Heart left ventricle (tissue), 16 donors: Measurements from ENCODE around the gene SLC2A9. TPM values are rescaled to one million over a fixed set of nuclear protein-coding genes. Genes with fewer than 3 reads are reported as not detected.
A peak's percentile ranks its signal among the peaks of the same experiment; 100 is the strongest.

Source experiments
- ATAC-seq, 4 donors: fragments of 200-7000 bp; cut with Tn5 transposase; one replicate each; pipeline ENCODE4 v1.9.1; 2020 to 2022; ENCODE audit warnings: moderate library complexity in 4 of 4, mild to moderate bottlenecking in 3 of 4, moderate number of reproducible peaks in 1 of 4
- DNase-seq, 5 donors: peaks; one replicate each; pipeline ENCODE4 v3.0.0-alpha.2; 2020
- H3K27ac ChIP-seq, 12 donors: fragments of 200-600 bp; sonication (generic) in 4 of 12; one replicate each; pipeline versions ENCODE4 v1.5.0 to v1.8.0; 2016 to 2022; ENCODE audit warnings: mild to moderate bottlenecking in 2 of 12
- H3K27me3 ChIP-seq, 9 donors: fragments of 200-600 bp; sonication (generic) in 2 of 9; one replicate each; pipeline versions ENCODE4 v1.5.1 to v1.8.0; 2016 to 2022; ENCODE audit warnings: mild to moderate bottlenecking in 3 of 9
- H3K36me3 ChIP-seq, 9 donors: fragments of 200-600 bp; sonication (generic) in 2 of 9; one replicate each; pipeline versions ENCODE4 v1.5.0 to v1.8.0; 2018 to 2022; ENCODE audit warnings: mild to moderate bottlenecking in 2 of 9
- H3K4me1 ChIP-seq, 12 donors: fragments of 200-600 bp; sonication (generic) in 4 of 12; one replicate each; pipeline versions ENCODE4 v1.5.0 to v1.8.0; 2016 to 2022; ENCODE audit warnings: mild to moderate bottlenecking in 3 of 12
- H3K4me3 ChIP-seq, 12 donors: fragments of 200-600 bp; sonication (generic) in 4 of 12; one replicate each; pipeline versions ENCODE4 v1.5.0 to v1.8.0; 2017 to 2022; ENCODE audit warnings: mild to moderate bottlenecking in 9 of 12, moderate library complexity in 4 of 12
- H3K9me3 ChIP-seq, 12 donors: fragments of 200-600 bp; sonication (generic) in 4 of 12; one replicate each; pipeline versions ENCODE4 v1.5.0 to v1.8.0; 2016 to 2022; ENCODE audit warnings: mild to moderate bottlenecking in 1 of 12
- CTCF ChIP-seq, 12 donors: fragments of 200-600 bp; sonication (generic) in 4 of 12; IDR thresholded peaks; one replicate each; pipeline versions ENCODE4 v1.5.0 to v1.8.0; 2018 to 2022; ENCODE audit warnings: antibody characterized with exemption in 12 of 12, mild to moderate bottlenecking in 5 of 12
- POLR2A ChIP-seq, 2 donors: fragments of 450-650 bp; IDR thresholded peaks; one replicate each; pipeline ENCODE4 v1.6.1; 2017; ENCODE audit warnings: antibody characterized with exemption in 2 of 2, mild to moderate bottlenecking in 2 of 2, moderate library complexity in 2 of 2
- WGBS, 4 donors: extraction: QIAGEN DNeasy Blood & Tissue Kit in 2 of 4; methylation state at CpG; one replicate each; pipeline versions ENCODE4 v1.1.5 to v1.1.7; 2013 to 2018; 5-methylcytosine and 5-hydroxymethylcytosine counted together
- intact Hi-C, 10 donors: fragments of 100-400 bp; cut with DNase I; formaldehyde crosslinking; loops; one replicate each; pipeline versions ENCODE4 v1.11.1 to v1.14.2; 2022
- polyA plus RNA-seq, 2 donors: library from polyadenylated mRNA; stranded (reverse); fragments of 200-250 nt; gene quantifications; one replicate each; pipeline ENCODE4 v1.2.3, GENCODE V29; 2013
- total RNA-seq, 9 donors: library from RNA; depleted of rRNA in 2 of 9; stranded (reverse); fragments of >200 nt in 2 of 9; fragmentation: NEBNext Ultra II Directional in 3 of 9; extraction: Animal tissue kit (Norgen Biotek cat#: 25700) in 3 of 9; gene quantifications; one replicate each; pipeline versions ENCODE4 v1.1.0 to v1.2.4, GENCODE V29; 2016 to 2023
- donor health status: ischemic (EF 13 %, LVEDD 7.1; RV severe dilation, severe dysfunction).
- donor health status: healthy with polysubstance abuse.
- donor health status: DM: no; HTN: yes; CAD: no.
- donor health status: DM: no; HTN: no; CAD: no.
- donor health status: ischemic (EF 25% LVEDD 6.9; RV normal size, moderate dysfunction).
- donor health status: ischemic (EF 25% LVEDD 5.7; RV mildly dilated, moderate dysfunction).
- donor health status: healthy.
- donor health status: DM: yes; HTN: yes; CAD: no.
- donor health status: ischemic (EF 35%, LVEDD 5.7; RV mildly dilated, moderate dysfunction).
- donor health status: nonischemic (EF 11% LVEDD 7.7; RV severe dilation, severe dysfunction).
- donor health status: DM: yes; HTN: yes; CAD: no.
- donor health status: PGD.
- donor health status: ischemic (EF 29% LVEDD 5.4; RV normal size, mild dysfunction).
- donor health status: nonischemic (EF 23%, LVEDD 6.1; RV moderate dilation, normal function).

Gene SLC2A9
- total and polyA plus RNA-seq, 11 donors, result 1.6 to 15.1 (median 5.1) TPM

- DNase-seq (no peak), ATAC-seq (no peak)
- no peaks in the 10 kb centered on the region for H3K9me3 ChIP-seq
- peaks cover 0 to 22% (median 3%) of the 10 kb centered on the region in 12 donors for H3K4me1 ChIP-seq
- no peak overlapping the region for H3K27ac ChIP-seq
- intact Hi-C loops, result no loop called here
- H3K27me3 ChIP-seq, result no peaks in the 10 kb centered on the region
- peaks cover 0 to 4% (median 0%) of the 10 kb centered on the region in 9 donors for H3K36me3 ChIP-seq
- TF ChIP-seq POLR2A (IDR thresholded peaks at IDR 0.05), result no peak
- TF ChIP-seq CTCF (IDR thresholded peaks at IDR 0.05), result no peak
- 90 to 100% (median 99%) methylated on average over 2 of the region's 2 CpGs for WGBS, 4 donors
- H3K4me3 ChIP-seq, result no peak overlapping the region
Measured at GRCh38 chr4:9920029-9920428, 101.3 kb downstream of the SLC2A9 start.

DNA sequence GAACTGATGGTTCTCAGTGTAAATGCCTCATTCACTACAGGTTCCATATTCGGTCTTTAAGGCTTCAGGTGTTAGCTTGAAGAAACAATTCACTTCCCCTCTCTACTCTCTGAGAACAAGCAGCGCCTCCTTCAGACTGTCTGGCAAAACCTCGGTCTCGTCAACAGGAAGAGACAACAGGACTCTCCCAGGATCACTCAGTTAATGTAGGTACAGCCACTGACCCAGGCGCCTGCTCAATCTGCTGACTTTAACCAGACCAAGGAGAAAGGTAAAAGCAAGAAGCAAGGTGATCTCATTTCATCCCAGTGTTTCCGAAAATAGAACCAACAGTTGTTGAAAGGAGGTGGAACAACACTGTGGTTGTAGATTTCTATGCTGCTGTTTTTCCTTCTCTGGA lies 102.2 kb downstream of the SLC2A9 start:
- H3K9me3 ChIP-seq, result no peaks in the 10 kb centered on the region
- peaks cover 0 to 4% (median 0%) of the 10 kb centered on the region in 9 donors for H3K36me3 ChIP-seq
- WGBS, 4 donors, result 77 to 83% (median 79%) methylated on average over 6 of the region's 6 CpGs
- ATAC-seq (peak in 3 of 4 donors; percentile 10 to 28 (median 16)), DNase-seq (no peak)
- no peaks in the 10 kb centered on the region for H3K27me3 ChIP-seq
- H3K27ac ChIP-seq, result peak overlapping the region in 3 of 12 donors; percentile 4 to 37 (median 33)
- TF ChIP-seq CTCF (IDR thresholded peaks at IDR 0.05) (no peak), POLR2A (IDR thresholded peaks at IDR 0.05) (no peak)
- H3K4me3 ChIP-seq, result no peak overlapping the region
- peaks cover 0 to 18% (median 3%) of the 10 kb centered on the region in 12 donors for H3K4me1 ChIP-seq
- intact Hi-C loops, result no loop called here

GRCh38 chr4:9918484-9918883 lies 102.8 kb downstream of the SLC2A9 start:
- ATAC-seq, result peak in 3 of 4 donors; percentile 49 to 53 (median 52)
- intact Hi-C loops, result no loop called here

DNA sequence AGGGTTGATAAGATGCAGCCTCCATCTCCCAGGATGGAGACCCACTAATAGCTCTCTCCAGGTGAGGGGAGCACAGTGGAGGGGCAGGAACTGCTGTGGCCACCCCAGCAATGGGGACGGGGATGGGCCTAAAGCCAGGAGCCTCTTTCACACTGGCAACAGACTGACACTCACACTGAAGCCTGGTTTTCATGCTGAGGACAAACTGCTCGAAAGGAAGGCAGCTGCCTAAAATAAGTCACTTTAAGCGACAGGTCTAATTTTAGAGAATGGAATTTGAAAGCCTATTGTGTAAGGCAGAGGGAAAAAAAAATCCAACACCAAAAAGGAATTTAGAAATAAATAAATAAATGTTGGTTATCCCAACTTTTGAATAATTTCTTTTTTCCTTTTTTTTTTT lies 104.4 kb downstream of the SLC2A9 start:
- 48 to 61% (median 54%) methylated on average over 3 of the region's 3 CpGs for WGBS, 4 donors
- H3K27ac ChIP-seq, result peak overlapping the region in 1 of 12 donors; percentile 27

More at GRCh38 chr4:9918484-9918883, 102.8 kb downstream of the SLC2A9 start:
- no peak overlapping the region for H3K4me3 ChIP-seq
- WGBS, 4 donors, result 81 to 90% (median 88%) methylated on average over 3 to 4 of the region's 4 CpGs
- TF ChIP-seq CTCF (IDR thresholded peaks at IDR 0.05) (no peak), POLR2A (IDR thresholded peaks at IDR 0.05) (no peak)
- peak overlapping the region in 3 of 12 donors; percentile 4 to 33 (median 12) for H3K27ac ChIP-seq
- H3K4me1 ChIP-seq, result peaks cover 0 to 18% (median 3%) of the 10 kb centered on the region in 12 donors
- H3K9me3 ChIP-seq, result no peaks in the 10 kb centered on the region
- no peak for DNase-seq
- no peaks in the 10 kb centered on the region for H3K27me3 ChIP-seq
- peaks cover 0 to 4% (median 0%) of the 10 kb centered on the region in 9 donors for H3K36me3 ChIP-seq

More for the DNA sequence above, 104.4 kb downstream of the SLC2A9 start:
- H3K27me3 ChIP-seq, result no peaks in the 10 kb centered on the region
- H3K4me1 ChIP-seq, result peaks cover 0 to 18% (median 3%) of the 10 kb centered on the region in 12 donors
- H3K36me3 ChIP-seq, result peaks cover 0 to 4% (median 0%) of the 10 kb centered on the region in 9 donors
- DNase-seq (no peak), ATAC-seq (peak; percentile 29 to 60 (median 60))
- no peak for TF ChIP-seq POLR2A (IDR thresholded peaks at IDR 0.05)
- no peak for TF ChIP-seq CTCF (IDR thresholded peaks at IDR 0.05)
- H3K9me3 ChIP-seq, result no peaks in the 10 kb centered on the region
- intact Hi-C loops, result no loop called here
- H3K4me3 ChIP-seq, result no peak overlapping the region
